ENCODE measurements around the gene CLEC4G. TPM values are rescaled to one million over a fixed set of nuclear protein-coding genes. Genes with fewer than 3 reads are reported as not detected.

Gene CLEC4G
- total RNA-seq, 1 donor from 2014 or later, result not detected

GRCh38 chr19:7697721-7698287 lies 34.1 kb downstream of the CLEC4G start:
- TF ChIP-seq CTCF (IDR thresholded peaks at IDR 0.05; ENCODE audit: insufficient read depth, low read length, severe bottlenecking), result no peak
- Histone ChIP-seq H3K36me3 (ENCODE audit: control insufficient read depth, insufficient read depth, low read length) (no peaks in the 10 kb centered on the region), H3K4me3 (ENCODE audit: low read depth, low read length) (no peak overlapping the region), H3K27me3 (ENCODE audit: control insufficient read depth, insufficient read depth, low read length) (peaks cover 4% of the 10 kb centered on the region)
- FAIRE-seq (no peak), DNase-seq (ENCODE audit: low read depth) (no peak)

GRCh38 chr19:7694499-7694898 lies 37.4 kb downstream of the CLEC4G start:
- no peak for TF ChIP-seq CTCF (IDR thresholded peaks at IDR 0.05; ENCODE audit: insufficient read depth, low read length, severe bottlenecking)
- DNase-seq (ENCODE audit: low read depth), result no peak
- Histone ChIP-seq H3K4me3 (ENCODE audit: low read depth, low read length) (no peak overlapping the region), H3K36me3 (ENCODE audit: control insufficient read depth, insufficient read depth, low read length) (no peaks in the 10 kb centered on the region), H3K27me3 (ENCODE audit: control insufficient read depth, insufficient read depth, low read length) (peaks cover 4% of the 10 kb centered on the region)
- no peak for FAIRE-seq

GRCh38 chr19:7692417-7693088 lies 39.4 kb downstream of the CLEC4G start:
- Histone ChIP-seq H3K27me3 (ENCODE audit: control insufficient read depth, insufficient read depth, low read length) (no peaks in the 10 kb centered on the region), H3K4me3 (ENCODE audit: low read depth, low read length) (no peak overlapping the region), H3K36me3 (ENCODE audit: control insufficient read depth, insufficient read depth, low read length) (no peaks in the 10 kb centered on the region)
- TF ChIP-seq CTCF (IDR thresholded peaks at IDR 0.05; ENCODE audit: insufficient read depth, low read length, severe bottlenecking), result no peak
- FAIRE-seq, result peak; percentile 80
- no peak for DNase-seq (ENCODE audit: low read depth)

- Histone ChIP-seq H3K36me3 (ENCODE audit: control insufficient read depth, insufficient read depth, low read length) (no peaks in the 10 kb centered on the region), H3K4me3 (ENCODE audit: low read depth, low read length) (no peak overlapping the region), H3K27me3 (ENCODE audit: control insufficient read depth, insufficient read depth, low read length) (no peaks in the 10 kb centered on the region)
- TF ChIP-seq CTCF (IDR thresholded peaks at IDR 0.05; ENCODE audit: insufficient read depth, low read length, severe bottlenecking), result no peak
- FAIRE-seq (peak; percentile 32), DNase-seq (ENCODE audit: low read depth) (no peak)
Observed at GRCh38 chr19:7691497-7691896, 40.4 kb downstream of the CLEC4G start.

GRCh38 chr19:7690779-7691258 lies 41.1 kb downstream of the CLEC4G start:
- TF ChIP-seq CTCF (IDR thresholded peaks at IDR 0.05; ENCODE audit: insufficient read depth, low read length, severe bottlenecking), result no peak
- DNase-seq (ENCODE audit: low read depth), result no peak
- Histone ChIP-seq H3K4me3 (ENCODE audit: low read depth, low read length) (no peak overlapping the region), H3K27me3 (ENCODE audit: control insufficient read depth, insufficient read depth, low read length) (no peaks in the 10 kb centered on the region), H3K36me3 (ENCODE audit: control insufficient read depth, insufficient read depth, low read length) (no peaks in the 10 kb centered on the region)
- FAIRE-seq, result peak; percentile 52

Measured in bronchial epithelial cell (primary cell).